Thoracic aorta (tissue), 2 donors: ENCODE measurements around the gene TUBA1C. TPM values are rescaled to one million over a fixed set of nuclear protein-coding genes. Genes with fewer than 3 reads are reported as not detected.
"Not testable (repeated sequence)": the region's sequence is repeated elsewhere in the genome, so short reads cannot be mapped to it uniquely, and the experiment has no call there.

Experiments
- ATAC-seq: fragments of 150-250 bp; one replicate; pipeline ENCODE4 v1.8.0; 2017; ENCODE audit warnings: low read depth; ENCODE audit not compliant: insufficient number of reproducible peaks, low FRiP score
- DNase-seq: peaks from one replicate; pipeline ENCODE4 v3.0.0-alpha.2; 2020; ENCODE audit warnings: low spot score
- H3K27ac ChIP-seq, 2 donors: fragments of 200-600 bp; sonication (generic); 1 replicate in 1 of 2; 2 replicates in 1 of 2; pipeline ENCODE4 v1.5.1; 2016; ENCODE audit warnings: mild to moderate bottlenecking in 2 of 2, moderate library complexity in 2 of 2
- H3K27me3 ChIP-seq: fragments of 200-600 bp; sonication (generic); replicated peaks from 2 replicates; pipeline ENCODE4 v1.6.0; 2016; ENCODE audit warnings: mild to moderate bottlenecking; ENCODE audit not compliant: insufficient read depth
- H3K36me3 ChIP-seq: fragments of 200-600 bp; sonication (generic); one replicate; pipeline ENCODE4 v1.5.1; 2016
- H3K4me1 ChIP-seq, 2 donors: fragments of 200-600 bp; sonication (generic); 1 replicate in 1 of 2; 2 replicates in 1 of 2; pipeline versions ENCODE4 v1.5.1 to v1.6.0; 2016; ENCODE audit warnings: low read depth in 2 of 2, mild to moderate bottlenecking in 1 of 2; ENCODE audit not compliant: control insufficient read depth in 1 of 2
- H3K4me3 ChIP-seq: fragments of 200-600 bp; sonication (generic); 2 replicates; pipeline ENCODE4 v1.5.1; 2016; ENCODE audit warnings: mild to moderate bottlenecking
- H3K9me3 ChIP-seq: fragments of 200-600 bp; sonication (generic); 2 replicates; pipeline ENCODE4 v1.5.1; 2016
- CTCF ChIP-seq: fragments of 200-600 bp; sonication (generic); IDR thresholded peaks from one replicate; pipeline ENCODE4 v1.5.1; 2019; ENCODE audit warnings: antibody characterized with exemption
- total RNA-seq, 2 donors: library from RNA; depleted of rRNA; stranded (reverse); fragments of >200 nt; gene quantifications; one replicate each; pipeline versions ENCODE4 v1.1.0 to v1.2.3, GENCODE V29; 2016

The TUBA1C gene
- total RNA-seq, 2 donors from 2014 or later: 239 to 277 TPM

GRCh38 chr12:49282302-49282701 lies 17.4 kb downstream of the TUBA1C start:
- Histone ChIP-seq H3K9me3 (no peaks in the 10 kb centered on the region), H3K36me3 (no peaks in the 10 kb centered on the region), H3K4me3 (no peak overlapping the region), H3K27me3 (no peaks in the 10 kb centered on the region), H3K27ac (no peak overlapping the region), H3K4me1 (no peaks in the 10 kb centered on the region)
- no peak for ATAC-seq
- no peak for DNase-seq
- no peak for TF ChIP-seq CTCF

- H3K27me3 ChIP-seq, H3K36me3 ChIP-seq, H3K9me3 ChIP-seq, DNase-seq, H3K4me1 ChIP-seq, H3K27ac ChIP-seq, H3K4me3 ChIP-seq, ATAC-seq: not testable (repeated sequence)
Observed at GRCh38 chr12:49282740-49283375, 18.0 kb downstream of the TUBA1C start.

- no peak overlapping the region for H3K4me3 ChIP-seq
- no peak for TF ChIP-seq CTCF
- ATAC-seq: no peak
Observed at GRCh38 chr12:49283541-49284429, 18.9 kb downstream of the TUBA1C start.

GRCh38 chr12:49284672-49285071 lies 19.8 kb downstream of the TUBA1C start:
- ATAC-seq: no peak
- DNase-seq: no peak
- Histone ChIP-seq H3K4me1 (no peaks in the 10 kb centered on the region), H3K9me3 (no peaks in the 10 kb centered on the region), H3K36me3 (no peaks in the 10 kb centered on the region), H3K4me3 (no peak overlapping the region), H3K27me3 (no peaks in the 10 kb centered on the region), H3K27ac (no peak overlapping the region)
- TF ChIP-seq CTCF: no peak

More at GRCh38 chr12:49283541-49284429, 18.9 kb downstream of the TUBA1C start:
- Histone ChIP-seq H3K36me3 (no peaks in the 10 kb centered on the region), H3K9me3 (no peaks in the 10 kb centered on the region), H3K4me1 (no peaks in the 10 kb centered on the region), H3K27me3 (no peaks in the 10 kb centered on the region), H3K27ac (no peak overlapping the region)
- DNase-seq: no peak

- Histone ChIP-seq H3K4me1 (peaks cover 3 to 10% of the 10 kb centered on the region in 2 donors), H3K9me3 (no peaks in the 10 kb centered on the region), H3K27me3 (no peaks in the 10 kb centered on the region), H3K27ac (no peak overlapping the region), H3K36me3 (no peaks in the 10 kb centered on the region), H3K4me3 (no peak overlapping the region)
- no peak for ATAC-seq
- TF ChIP-seq CTCF: no peak
- DNase-seq: no peak
Observed at GRCh38 chr12:49287876-49288275, 23.0 kb downstream of the TUBA1C start.
